ENCODE data around the gene MECP2. TPM values are rescaled to one million over a fixed set of nuclear protein-coding genes. Genes with fewer than 3 reads are reported as not detected.
A peak's percentile ranks its signal among the peaks of the same experiment; 100 is the strongest.

The MECP2 gene
- total RNA-seq, 4 donors from 2014 or later, result 65.1 to 87.8 (median 82.5) TPM

DNA sequence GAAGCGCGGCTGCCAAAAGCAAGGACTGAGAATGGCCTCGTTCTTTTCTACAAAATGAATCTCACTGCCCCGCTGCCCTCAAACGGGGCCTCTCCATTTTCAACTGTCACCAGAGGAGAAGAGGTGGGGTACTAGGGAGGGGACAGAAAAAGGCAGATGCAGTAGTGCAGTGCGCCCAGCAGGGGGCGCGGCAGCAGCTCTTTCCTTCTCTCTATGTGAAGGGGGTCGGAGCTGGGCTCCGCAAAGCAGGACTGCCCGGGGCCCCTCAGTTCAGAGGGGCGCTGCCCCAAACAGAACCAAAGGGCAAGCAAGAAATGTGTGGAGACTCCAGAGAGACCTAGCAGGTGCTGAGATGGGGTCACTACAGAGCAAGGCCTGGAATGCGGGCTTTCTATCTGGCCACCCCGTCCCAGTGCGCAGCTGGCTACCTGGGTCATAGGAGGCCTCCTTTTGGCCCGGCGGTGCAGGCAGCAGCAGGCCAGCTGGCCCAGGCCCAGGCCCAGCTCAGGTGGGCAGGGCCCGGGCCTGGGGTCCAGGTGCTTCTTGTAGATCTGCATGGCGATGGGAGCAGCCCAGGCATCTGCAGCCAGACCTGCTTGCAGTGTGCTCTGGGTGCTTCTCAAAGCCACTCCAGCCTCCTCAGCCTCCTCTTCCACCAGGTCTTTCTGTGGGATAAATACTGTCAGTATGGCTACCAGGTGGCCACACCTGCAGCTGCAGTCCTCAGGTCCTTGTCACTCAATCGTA, 83.7 kb downstream of the MECP2 start:
- ATAC-seq, result peak; percentile 51

DNA sequence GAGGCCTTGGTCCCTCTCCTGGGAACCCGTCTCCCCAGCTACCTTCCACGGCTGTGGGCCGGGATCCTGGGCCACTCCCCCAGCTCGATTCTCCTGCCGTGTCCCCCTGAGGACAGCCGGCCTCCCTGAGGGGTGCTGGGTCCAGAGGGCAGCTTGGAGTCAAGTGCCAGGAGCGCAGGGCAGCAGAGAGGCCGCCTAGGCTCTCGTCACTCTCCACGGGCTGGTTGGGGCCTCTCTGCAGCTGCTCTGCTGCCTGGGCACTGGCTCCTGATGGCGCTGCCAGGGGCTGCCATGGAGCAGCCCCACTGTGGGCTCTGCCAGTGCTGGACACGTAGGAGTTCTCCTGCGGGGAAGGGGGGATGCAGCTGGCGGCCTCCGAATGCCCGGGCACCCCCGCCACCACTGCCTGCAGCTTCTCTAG, 84.5 kb downstream of the MECP2 start:
- Histone ChIP-seq H3K4me3 (no peak overlapping the region), H3K36me3 (peaks cover 0 to 41% of the 10 kb centered on the region in 2 donors), H3K27ac (no peak overlapping the region), H3K27me3 (no peaks in the 10 kb centered on the region), H3K9me3 (no peaks in the 10 kb centered on the region), H3K4me1 (peaks cover 0 to 10% (median 0%) of the 10 kb centered on the region in 3 donors)
- no peak for ATAC-seq
- 33% methylated on average over 3 of the region's 17 CpGs; no CpG with 5 or more reads in 1 of the 2 donors for WGBS, 2 donors (ENCODE audit: low coverage in 1 of 2)
- TF ChIP-seq POLR2A (IDR thresholded peaks at IDR 0.05), result no peak
- TF ChIP-seq EP300 (IDR thresholded peaks at IDR 0.05), result no peak
- no peak for TF ChIP-seq POLR2AphosphoS5 (IDR thresholded peaks at IDR 0.05)
- TF ChIP-seq, protein P1, sequence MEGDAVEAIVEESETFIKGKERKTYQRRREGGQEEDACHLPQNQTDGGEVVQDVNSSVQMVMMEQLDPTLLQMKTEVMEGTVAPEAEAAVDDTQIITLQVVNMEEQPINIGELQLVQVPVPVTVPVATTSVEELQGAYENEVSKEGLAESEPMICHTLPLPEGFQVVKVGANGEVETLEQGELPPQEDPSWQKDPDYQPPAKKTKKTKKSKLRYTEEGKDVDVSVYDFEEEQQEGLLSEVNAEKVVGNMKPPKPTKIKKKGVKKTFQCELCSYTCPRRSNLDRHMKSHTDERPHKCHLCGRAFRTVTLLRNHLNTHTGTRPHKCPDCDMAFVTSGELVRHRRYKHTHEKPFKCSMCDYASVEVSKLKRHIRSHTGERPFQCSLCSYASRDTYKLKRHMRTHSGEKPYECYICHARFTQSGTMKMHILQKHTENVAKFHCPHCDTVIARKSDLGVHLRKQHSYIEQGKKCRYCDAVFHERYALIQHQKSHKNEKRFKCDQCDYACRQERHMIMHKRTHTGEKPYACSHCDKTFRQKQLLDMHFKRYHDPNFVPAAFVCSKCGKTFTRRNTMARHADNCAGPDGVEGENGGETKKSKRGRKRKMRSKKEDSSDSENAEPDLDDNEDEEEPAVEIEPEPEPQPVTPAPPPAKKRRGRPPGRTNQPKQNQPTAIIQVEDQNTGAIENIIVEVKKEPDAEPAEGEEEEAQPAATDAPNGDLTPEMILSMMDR (IDR thresholded peaks at IDR 0.05), result no peak

More for the DNA sequence above, 83.7 kb downstream of the MECP2 start:
- no peaks in the 10 kb centered on the region for H3K9me3 ChIP-seq
- peaks cover 0 to 42% of the 10 kb centered on the region in 2 donors for H3K36me3 ChIP-seq
- TF ChIP-seq, protein P1 (IDR thresholded peaks at IDR 0.05), result peak in 3 of 4 experiments; percentile 80 to 91 (median 86)
- no peak for TF ChIP-seq EP300 (IDR thresholded peaks at IDR 0.05)
- TF ChIP-seq POLR2A (IDR thresholded peaks at IDR 0.05), result no peak
- no peak for TF ChIP-seq POLR2AphosphoS5 (IDR thresholded peaks at IDR 0.05)
- no peak overlapping the region for H3K4me3 ChIP-seq
- H3K27me3 ChIP-seq, result no peaks in the 10 kb centered on the region
- no peak overlapping the region for H3K27ac ChIP-seq
- peaks cover 0 to 18% (median 0%) of the 10 kb centered on the region in 3 donors for H3K4me1 ChIP-seq
- no CpG with 5 or more reads among the region's 20 CpGs for WGBS, 2 donors (ENCODE audit: low coverage in 1 of 2)

DNA sequence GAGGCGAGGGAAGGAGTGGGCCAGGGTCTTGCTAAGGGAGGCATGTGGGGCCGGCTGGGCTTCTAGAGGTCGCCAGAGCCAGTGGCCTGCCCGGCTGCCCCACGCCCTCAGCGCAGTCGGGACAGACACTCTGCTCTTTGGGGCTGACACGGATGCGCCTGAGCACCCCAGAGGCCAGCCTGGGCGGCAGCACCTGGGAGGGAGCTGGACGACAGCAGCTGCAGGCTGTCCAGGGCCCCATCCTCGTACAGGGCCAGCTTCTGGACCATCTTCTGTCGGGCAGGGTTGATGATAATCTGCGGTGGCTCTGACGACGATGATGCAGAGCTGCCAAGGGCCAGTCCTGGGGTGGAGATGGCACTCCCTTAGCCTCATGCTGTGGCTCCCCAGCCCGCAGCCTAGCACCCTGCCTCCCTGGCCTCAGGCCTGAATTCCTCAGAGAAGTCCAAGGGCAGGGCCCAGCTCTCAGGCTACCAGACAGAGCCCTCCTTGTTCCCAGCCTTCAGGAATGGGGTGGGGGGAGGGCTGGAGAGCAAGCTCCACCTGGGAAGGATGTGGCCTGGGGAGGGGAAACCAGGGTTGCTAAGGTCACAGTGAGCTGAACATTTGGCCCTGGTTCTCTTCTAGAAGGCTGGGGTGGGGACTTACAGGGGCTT, 85.1 kb downstream of the MECP2 start:
- Histone ChIP-seq H3K9me3 (no peaks in the 10 kb centered on the region), H3K27me3 (no peaks in the 10 kb centered on the region), H3K4me1 (peaks cover 0 to 8% (median 0%) of the 10 kb centered on the region in 3 donors), H3K36me3 (peaks cover 0 to 38% of the 10 kb centered on the region in 2 donors), H3K27ac (no peak overlapping the region), H3K4me3 (no peak overlapping the region)
- TF ChIP-seq EP300 (IDR thresholded peaks at IDR 0.05), result no peak
- TF ChIP-seq POLR2A (IDR thresholded peaks at IDR 0.05), result no peak
- no peak for TF ChIP-seq POLR2AphosphoS5 (IDR thresholded peaks at IDR 0.05)
- TF ChIP-seq, protein P1 (IDR thresholded peaks at IDR 0.05), result no peak
- no peak for ATAC-seq
- 77% methylated on average over 5 of the region's 17 CpGs; no CpG with 5 or more reads in 1 of the 2 donors for WGBS, 2 donors (ENCODE audit: low coverage in 1 of 2)

DNA sequence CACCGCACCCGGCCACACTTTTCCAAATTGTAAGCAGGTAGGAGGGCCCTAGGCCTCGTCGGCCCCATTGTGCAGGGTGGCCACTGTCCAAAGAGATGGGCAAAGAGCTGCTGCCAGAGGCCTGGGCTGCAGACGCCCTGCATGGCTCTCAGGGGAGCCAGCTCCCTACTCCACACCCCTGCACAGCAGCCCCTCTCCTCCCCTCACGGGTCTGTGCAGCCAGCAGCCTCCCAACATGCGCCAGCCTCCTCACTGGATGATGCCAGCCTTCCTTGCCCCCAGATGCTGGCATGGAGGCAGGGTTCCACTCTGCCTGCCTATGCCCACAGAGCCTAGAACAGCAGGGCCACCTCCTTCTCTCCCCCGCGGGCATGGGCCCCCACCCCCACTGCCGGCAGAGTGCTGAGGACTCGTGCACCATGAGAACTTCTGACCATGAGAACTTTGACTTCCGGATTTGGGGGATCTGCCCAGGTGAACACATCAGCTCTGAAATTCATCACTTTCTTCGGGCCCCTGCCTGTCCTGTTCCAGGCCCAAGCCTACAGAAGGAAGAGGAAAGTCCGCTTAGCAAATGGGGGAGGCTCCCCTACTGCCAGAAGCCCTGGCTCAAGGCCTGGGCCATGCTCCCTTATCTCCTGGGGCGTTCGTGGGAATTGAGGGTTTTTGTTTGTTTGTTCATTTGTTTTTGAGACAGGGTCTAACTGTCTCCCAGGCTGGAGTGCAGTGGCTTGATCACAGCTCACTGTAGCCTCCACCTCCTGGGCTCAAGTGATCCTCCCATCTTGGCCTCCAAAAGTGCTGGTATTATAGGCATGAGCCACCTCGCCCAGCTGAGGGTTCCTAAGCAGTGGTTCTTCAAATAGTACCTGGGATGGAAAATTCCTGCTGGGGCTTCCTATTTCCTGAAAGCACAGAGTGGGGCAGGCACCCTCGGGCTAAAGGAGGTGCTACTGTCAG, 85.9 kb downstream of the MECP2 start:
- no peaks in the 10 kb centered on the region for H3K27me3 ChIP-seq
- H3K27ac ChIP-seq, result no peak overlapping the region
- 100% methylated on average over 1 of the region's 18 CpGs; no CpG with 5 or more reads in 1 of the 2 donors for WGBS, 2 donors (ENCODE audit: low coverage in 1 of 2)
- no peak overlapping the region for H3K4me3 ChIP-seq
- peaks cover 0 to 8% (median 0%) of the 10 kb centered on the region in 3 donors for H3K4me1 ChIP-seq
- peaks cover 0 to 30% of the 10 kb centered on the region in 2 donors for H3K36me3 ChIP-seq
- ATAC-seq, result no peak
- TF ChIP-seq EP300 (IDR thresholded peaks at IDR 0.05) (no peak), POLR2AphosphoS5 (IDR thresholded peaks at IDR 0.05) (no peak), POLR2A (IDR thresholded peaks at IDR 0.05) (no peak)
- TF ChIP-seq, protein P1 (IDR thresholded peaks at IDR 0.05), result no peak
- H3K9me3 ChIP-seq, result no peaks in the 10 kb centered on the region
